Neural crest cell (in vitro differentiated cells): ENCODE data around the gene BSN. TPM values are rescaled to one million over a fixed set of nuclear protein-coding genes. Genes with fewer than 3 reads are reported as not detected.
A peak's percentile ranks its signal among the peaks of the same experiment; 100 is the strongest.

ENCODE experiments used
- DNase-seq: peaks from one replicate; pipeline ENCODE4 v3.0.0; 2021; ENCODE audit warnings: low read depth, mixed read lengths, low spot score
- H3K27ac Mint-ChIP-seq: one replicate; pipeline ENCODE4 v1.8.0; 2021; ENCODE audit warnings: mild to moderate bottlenecking, mixed read lengths; ENCODE audit not compliant: unreplicated experiment
- H3K27me3 Mint-ChIP-seq: 2 replicates; pipeline ENCODE4 v1.8.0; 2021; ENCODE audit warnings: low read depth, mild to moderate bottlenecking, mixed read lengths
- H3K36me3 Mint-ChIP-seq: 2 replicates; pipeline ENCODE4 v1.8.0; 2021; ENCODE audit warnings: low read depth, mild to moderate bottlenecking, mixed read lengths
- H3K4me1 Mint-ChIP-seq: 2 replicates; pipeline ENCODE4 v1.8.0; 2021; ENCODE audit warnings: mixed read lengths
- H3K4me3 Mint-ChIP-seq: one replicate; pipeline ENCODE4 v1.8.0; 2021; ENCODE audit warnings: mild to moderate bottlenecking, mixed read lengths
- H3K9me3 Mint-ChIP-seq: 2 replicates; pipeline ENCODE4 v1.8.0; 2021; ENCODE audit warnings: mixed read lengths
- total RNA-seq: library from RNA; stranded (reverse); gene quantifications from 2 replicates; pipeline ENCODE4 v1.2.1, GENCODE V29; 2021
- TF ChIP-seq, protein P1 (sequence below): fragments of 200-600 bp; sonication (generic); conservative IDR thresholded peaks from 2 replicates; pipeline ENCODE4 v1.5.0; 2021; ENCODE audit warnings: antibody characterized with exemption, mild to moderate bottlenecking

BSN gene
- total RNA-seq, 1 donor from 2014 or later: 6.5 TPM

DNA sequence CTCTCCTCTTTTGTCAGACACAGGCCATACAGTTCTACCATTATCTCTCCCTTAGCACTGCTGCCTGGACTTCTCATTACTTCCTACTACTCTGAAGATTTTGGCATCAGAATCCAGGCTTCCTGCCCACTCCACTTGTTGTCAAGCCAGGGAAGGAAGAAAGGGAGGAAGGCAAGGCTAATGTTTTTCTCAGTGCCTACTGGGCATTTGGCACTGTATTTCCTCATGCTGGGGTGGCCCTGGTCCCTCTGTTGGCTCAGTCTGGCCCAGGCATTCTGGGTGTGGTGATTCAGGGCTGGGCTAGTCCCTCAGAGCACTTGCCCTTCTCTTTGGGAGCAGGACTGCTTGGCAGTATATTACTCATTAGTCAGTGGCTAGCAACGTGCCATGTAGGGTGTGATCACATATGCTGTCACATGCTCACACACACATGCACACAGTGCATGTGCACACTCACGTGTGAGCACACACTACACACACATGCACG lies 52.9 kb downstream of the BSN start:
- H3K4me1 Mint-ChIP-seq: peaks cover 4% of the 10 kb centered on the region
- peaks cover 3% of the 10 kb centered on the region for H3K9me3 Mint-ChIP-seq
- H3K4me3 Mint-ChIP-seq: no peak overlapping the region
- TF ChIP-seq, protein P1, sequence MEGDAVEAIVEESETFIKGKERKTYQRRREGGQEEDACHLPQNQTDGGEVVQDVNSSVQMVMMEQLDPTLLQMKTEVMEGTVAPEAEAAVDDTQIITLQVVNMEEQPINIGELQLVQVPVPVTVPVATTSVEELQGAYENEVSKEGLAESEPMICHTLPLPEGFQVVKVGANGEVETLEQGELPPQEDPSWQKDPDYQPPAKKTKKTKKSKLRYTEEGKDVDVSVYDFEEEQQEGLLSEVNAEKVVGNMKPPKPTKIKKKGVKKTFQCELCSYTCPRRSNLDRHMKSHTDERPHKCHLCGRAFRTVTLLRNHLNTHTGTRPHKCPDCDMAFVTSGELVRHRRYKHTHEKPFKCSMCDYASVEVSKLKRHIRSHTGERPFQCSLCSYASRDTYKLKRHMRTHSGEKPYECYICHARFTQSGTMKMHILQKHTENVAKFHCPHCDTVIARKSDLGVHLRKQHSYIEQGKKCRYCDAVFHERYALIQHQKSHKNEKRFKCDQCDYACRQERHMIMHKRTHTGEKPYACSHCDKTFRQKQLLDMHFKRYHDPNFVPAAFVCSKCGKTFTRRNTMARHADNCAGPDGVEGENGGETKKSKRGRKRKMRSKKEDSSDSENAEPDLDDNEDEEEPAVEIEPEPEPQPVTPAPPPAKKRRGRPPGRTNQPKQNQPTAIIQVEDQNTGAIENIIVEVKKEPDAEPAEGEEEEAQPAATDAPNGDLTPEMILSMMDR: no peak
- DNase-seq: no peak
- no peak overlapping the region for H3K27ac Mint-ChIP-seq
- no peaks in the 10 kb centered on the region for H3K27me3 Mint-ChIP-seq
- peaks cover under 1% of the 10 kb centered on the region for H3K36me3 Mint-ChIP-seq

DNA sequence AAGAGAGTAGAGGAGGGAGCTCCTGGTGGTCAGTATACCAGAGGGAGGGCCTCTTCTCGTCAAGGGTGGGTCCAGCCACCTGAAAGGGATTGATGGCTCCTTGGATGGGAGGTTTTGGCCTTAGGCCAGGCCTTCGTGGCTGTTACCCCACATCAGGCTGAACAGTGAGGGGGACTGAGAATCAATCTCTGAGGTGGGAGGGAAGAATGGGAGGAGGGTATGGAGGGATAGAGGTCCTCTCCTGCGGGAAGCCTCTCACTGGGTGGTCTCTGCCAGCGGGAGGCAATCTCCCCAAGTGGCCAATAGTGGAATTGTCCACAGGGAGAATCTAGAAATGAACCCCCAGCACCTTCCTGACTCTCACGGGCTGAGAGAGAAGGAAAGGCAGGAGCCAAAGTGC lies 53.5 kb downstream of the BSN start:
- DNase-seq: peak; percentile 20
- H3K4me3 Mint-ChIP-seq: no peak overlapping the region
- no peaks in the 10 kb centered on the region for H3K27me3 Mint-ChIP-seq
- H3K9me3 Mint-ChIP-seq: peaks cover 6% of the 10 kb centered on the region
- H3K4me1 Mint-ChIP-seq: peaks cover 4% of the 10 kb centered on the region
- H3K27ac Mint-ChIP-seq: no peak overlapping the region
- peaks cover 5% of the 10 kb centered on the region for H3K36me3 Mint-ChIP-seq
- TF ChIP-seq, protein P1: no peak

DNA sequence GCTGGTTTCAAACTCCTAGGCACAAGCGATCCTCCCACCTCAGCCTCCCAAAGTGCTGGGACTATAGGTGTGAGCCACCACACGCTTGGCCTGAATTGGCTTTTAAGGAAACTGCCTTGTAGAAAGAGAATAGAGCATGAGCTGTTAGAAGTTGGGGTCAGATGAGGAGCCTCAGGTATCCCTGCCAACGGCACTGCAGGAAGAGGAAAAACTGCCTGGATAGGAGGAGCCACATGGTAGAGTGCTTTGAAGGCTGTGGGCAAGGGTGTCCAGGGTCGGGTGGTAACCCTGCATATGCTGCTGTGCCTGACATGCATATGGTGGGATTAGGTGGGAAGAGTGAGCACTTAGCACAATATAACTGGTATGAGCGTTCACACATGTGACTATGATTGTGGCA lies 55.0 kb downstream of the BSN start:
- DNase-seq: no peak
- no peaks in the 10 kb centered on the region for H3K27me3 Mint-ChIP-seq
- peaks cover 4% of the 10 kb centered on the region for H3K4me1 Mint-ChIP-seq
- H3K27ac Mint-ChIP-seq: no peak overlapping the region
- TF ChIP-seq, protein P1: no peak
- peaks cover 5% of the 10 kb centered on the region for H3K36me3 Mint-ChIP-seq
- H3K9me3 Mint-ChIP-seq: peaks cover 8% of the 10 kb centered on the region
- H3K4me3 Mint-ChIP-seq: no peak overlapping the region

DNA sequence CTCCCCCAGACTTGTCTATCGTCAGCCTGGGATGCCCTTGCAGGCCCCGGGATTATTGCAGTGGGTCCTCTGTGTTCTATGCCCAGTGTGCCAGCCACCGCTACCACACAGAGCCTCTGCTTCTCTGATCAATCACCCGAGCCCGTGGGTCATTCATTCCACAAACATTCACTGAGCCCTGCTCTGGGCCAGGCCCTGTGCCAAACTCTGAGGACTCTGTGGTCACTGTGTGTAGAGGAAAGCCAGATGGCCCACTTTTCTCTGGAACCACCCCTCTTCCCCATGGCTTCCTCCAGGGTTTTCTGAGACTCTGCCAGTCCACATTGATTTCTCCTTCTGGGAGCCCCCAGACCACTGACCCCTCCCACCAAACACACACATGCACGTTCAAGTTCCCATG lies 55.5 kb downstream of the BSN start:
- Mint-ChIP-seq H3K4me3 (no peak overlapping the region), H3K4me1 (peaks cover 4% of the 10 kb centered on the region), H3K27ac (no peak overlapping the region), H3K27me3 (no peaks in the 10 kb centered on the region), H3K9me3 (peaks cover 9% of the 10 kb centered on the region), H3K36me3 (peaks cover 5% of the 10 kb centered on the region)
- TF ChIP-seq, protein P1: no peak
- DNase-seq: no peak

- H3K27me3 Mint-ChIP-seq: no peaks in the 10 kb centered on the region
These were observed 56.5 kb downstream of the BSN start for GRCh38 chr3:49610666-49611280.

More at GRCh38 chr3:49610666-49611280, 56.5 kb downstream of the BSN start:
- Mint-ChIP-seq H3K9me3 (peaks cover 11% of the 10 kb centered on the region), H3K4me3 (no peak overlapping the region), H3K27ac (no peak overlapping the region), H3K4me1 (peaks cover 8% of the 10 kb centered on the region), H3K36me3 (peaks cover 5% of the 10 kb centered on the region)
- TF ChIP-seq, protein P1: no peak
- DNase-seq: no peak
